Astrocyte (in vitro differentiated cells and primary cell): Measurements from ENCODE around the gene BUD13. TPM values are rescaled to one million over a fixed set of nuclear protein-coding genes. Genes with fewer than 3 reads are reported as not detected.
"Not testable (repeated sequence)": the region's sequence is repeated elsewhere in the genome, so short reads cannot be mapped to it uniquely, and the experiment has no call there.

Experiments
- DNase-seq: peaks from one replicate; pipeline ENCODE4 v3.0.0-alpha.2; 2010; ENCODE audit warnings: low read depth
- FAIRE-seq: peaks from 2 replicates; lab custom pipeline; 2011; peaks lifted over from hg19 to GRCh38; lab: Jason Lieb, UNC
- H2AFZ ChIP-seq: 2 replicates; pipeline ENCODE4 v1.6.0; 2012; ENCODE audit warnings: low read depth, low read length, inconsistent platforms
- H3K27ac ChIP-seq: 2 replicates; pipeline ENCODE4 v1.5.1; 2011; ENCODE audit warnings: low read depth, low read length, inconsistent platforms
- H3K27me3 ChIP-seq: 2 replicates; pipeline ENCODE4 v1.6.0; 2011; ENCODE audit warnings: low read length, inconsistent platforms; ENCODE audit not compliant: insufficient read depth
- H3K36me3 ChIP-seq: 2 replicates; pipeline ENCODE4 v1.5.1; 2011; ENCODE audit warnings: low read length, inconsistent platforms; ENCODE audit not compliant: insufficient read depth
- H3K4me1 ChIP-seq: 2 replicates; pipeline ENCODE4 v1.5.1; 2011; ENCODE audit warnings: low read length, inconsistent platforms; ENCODE audit not compliant: insufficient read depth
- H3K4me2 ChIP-seq: 2 replicates; pipeline ENCODE4 v1.6.0; 2012; ENCODE audit warnings: low read length, inconsistent platforms
- H3K4me3 ChIP-seq: 2 replicates; pipeline ENCODE4 v1.5.1; 2011; ENCODE audit warnings: low read depth, mild to moderate bottlenecking, low read length, inconsistent platforms; ENCODE audit not compliant: insufficient read depth
- H3K79me2 ChIP-seq: 2 replicates; pipeline ENCODE4 v1.6.0; 2012; ENCODE audit warnings: mild to moderate bottlenecking, low read length, inconsistent platforms; ENCODE audit not compliant: insufficient read depth
- H3K9ac ChIP-seq: 2 replicates; pipeline ENCODE4 v1.6.0; 2012; ENCODE audit warnings: mild to moderate bottlenecking, low read length, inconsistent platforms
- H3K9me3 ChIP-seq: 2 replicates; pipeline ENCODE4 v1.5.1; 2012; ENCODE audit warnings: low read depth, mild to moderate bottlenecking, low read length, inconsistent platforms; ENCODE audit not compliant: insufficient read depth
- H4K20me1 ChIP-seq: 2 replicates; pipeline ENCODE4 v1.6.0; 2012; ENCODE audit warnings: low read length, inconsistent platforms; ENCODE audit not compliant: insufficient read depth
- H3K27ac Mint-ChIP-seq: one replicate; pipeline ENCODE4 v1.8.0; 2021; ENCODE audit warnings: mild to moderate bottlenecking, mixed read lengths; ENCODE audit not compliant: unreplicated experiment
- H3K27me3 Mint-ChIP-seq: one replicate; pipeline ENCODE4 v1.8.0; 2021; ENCODE audit warnings: low read depth, mixed read lengths; ENCODE audit not compliant: unreplicated experiment
- H3K36me3 Mint-ChIP-seq: one replicate; pipeline ENCODE4 v1.8.0; 2021; ENCODE audit warnings: low read depth, mixed read lengths; ENCODE audit not compliant: unreplicated experiment
- H3K4me1 Mint-ChIP-seq: one replicate; pipeline ENCODE4 v1.8.0; 2021; ENCODE audit warnings: low read depth, mixed read lengths; ENCODE audit not compliant: unreplicated experiment
- H3K4me3 Mint-ChIP-seq: one replicate; pipeline ENCODE4 v1.8.0; 2021; ENCODE audit warnings: mild to moderate bottlenecking, moderate library complexity, mixed read lengths; ENCODE audit not compliant: unreplicated experiment
- H3K9me3 Mint-ChIP-seq: one replicate; pipeline ENCODE4 v1.8.0; 2021; ENCODE audit warnings: mild to moderate bottlenecking, mixed read lengths; ENCODE audit not compliant: unreplicated experiment
- EZH2 ChIP-seq: IDR thresholded peaks from 2 replicates; pipeline ENCODE4 v1.6.1; 2012; ENCODE audit warnings: mild to moderate bottlenecking, low read length, inconsistent platforms; ENCODE audit not compliant: insufficient read depth
- total RNA-seq: library from RNA; stranded (reverse); gene quantifications from 2 replicates; pipeline ENCODE4 v1.2.1, GENCODE V29; 2021
- TF ChIP-seq, protein P1 (sequence below): IDR thresholded peaks from 2 replicates; pipeline ENCODE4 v1.5.1; 2011; ENCODE audit warnings: low read depth, mild to moderate bottlenecking, inconsistent platforms, low read length, moderate library complexity; ENCODE audit not compliant: insufficient read depth

The BUD13 gene
- total RNA-seq, 1 donor from 2014 or later = 9.3 TPM

DNA sequence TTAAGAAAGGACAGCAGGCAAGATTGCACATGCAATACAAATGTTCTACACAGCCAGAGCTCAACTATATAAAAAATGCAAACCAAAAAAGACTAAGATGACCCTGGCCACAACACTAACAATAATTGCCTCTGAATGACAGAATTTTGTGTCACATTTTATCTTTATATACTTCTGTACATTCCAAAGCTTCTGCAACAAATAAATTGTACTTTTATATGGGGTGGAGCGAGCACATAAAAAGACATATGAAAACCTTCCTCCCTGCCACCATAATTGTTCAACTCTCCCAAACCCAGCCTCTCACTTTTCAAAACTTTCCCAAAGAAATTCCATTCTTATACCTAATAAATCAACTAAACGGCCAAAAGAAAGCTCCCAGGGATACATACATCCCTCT lies 10.7 kb downstream of the BUD13 start:
- H3K4me1 ChIP-seq = no peaks in the 10 kb centered on the region
- no peak overlapping the region for H3K9ac ChIP-seq
- TF ChIP-seq, protein P1, sequence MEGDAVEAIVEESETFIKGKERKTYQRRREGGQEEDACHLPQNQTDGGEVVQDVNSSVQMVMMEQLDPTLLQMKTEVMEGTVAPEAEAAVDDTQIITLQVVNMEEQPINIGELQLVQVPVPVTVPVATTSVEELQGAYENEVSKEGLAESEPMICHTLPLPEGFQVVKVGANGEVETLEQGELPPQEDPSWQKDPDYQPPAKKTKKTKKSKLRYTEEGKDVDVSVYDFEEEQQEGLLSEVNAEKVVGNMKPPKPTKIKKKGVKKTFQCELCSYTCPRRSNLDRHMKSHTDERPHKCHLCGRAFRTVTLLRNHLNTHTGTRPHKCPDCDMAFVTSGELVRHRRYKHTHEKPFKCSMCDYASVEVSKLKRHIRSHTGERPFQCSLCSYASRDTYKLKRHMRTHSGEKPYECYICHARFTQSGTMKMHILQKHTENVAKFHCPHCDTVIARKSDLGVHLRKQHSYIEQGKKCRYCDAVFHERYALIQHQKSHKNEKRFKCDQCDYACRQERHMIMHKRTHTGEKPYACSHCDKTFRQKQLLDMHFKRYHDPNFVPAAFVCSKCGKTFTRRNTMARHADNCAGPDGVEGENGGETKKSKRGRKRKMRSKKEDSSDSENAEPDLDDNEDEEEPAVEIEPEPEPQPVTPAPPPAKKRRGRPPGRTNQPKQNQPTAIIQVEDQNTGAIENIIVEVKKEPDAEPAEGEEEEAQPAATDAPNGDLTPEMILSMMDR = no peak
- TF ChIP-seq EZH2 = no peak
- Mint-ChIP-seq H3K36me3 (peaks cover 17% of the 10 kb centered on the region), H3K27ac (no peak overlapping the region), H3K9me3 (no peaks in the 10 kb centered on the region), H3K4me1 (no peaks in the 10 kb centered on the region), H3K4me3 (no peak overlapping the region), H3K27me3 (no peaks in the 10 kb centered on the region)
- H3K36me3 ChIP-seq = peaks cover 60% of the 10 kb centered on the region
- no peak overlapping the region for H3K27ac ChIP-seq
- no peak for FAIRE-seq
- H3K4me2 ChIP-seq = no peak overlapping the region
- no peak for DNase-seq
- no peaks in the 10 kb centered on the region for H3K9me3 ChIP-seq
- H2AFZ ChIP-seq = no peak overlapping the region
- peaks cover 5% of the 10 kb centered on the region for H3K79me2 ChIP-seq
- no peak overlapping the region for H3K4me3 ChIP-seq
- H4K20me1 ChIP-seq = no peaks in the 10 kb centered on the region
- H3K27me3 ChIP-seq = no peaks in the 10 kb centered on the region

DNA sequence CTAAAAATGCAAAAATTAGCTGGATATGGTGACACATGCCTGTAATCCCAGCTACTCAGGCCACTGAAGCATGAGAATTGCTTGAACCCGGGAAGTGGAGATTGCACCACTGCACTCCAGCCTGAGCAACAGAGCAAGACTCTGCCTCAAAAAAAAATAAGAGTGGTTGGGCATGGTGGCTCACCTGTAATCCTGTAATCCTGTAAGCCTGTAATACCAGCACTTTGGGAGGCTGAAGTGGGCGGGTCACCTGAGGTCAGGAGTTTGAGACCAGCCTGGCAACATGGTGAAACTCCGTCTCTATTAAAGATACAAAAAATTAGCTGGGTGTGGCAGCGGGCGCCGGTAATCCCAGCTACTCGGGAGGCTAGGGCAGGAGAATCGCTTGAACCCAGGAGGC lies 16.7 kb downstream of the BUD13 start:
- H2AFZ ChIP-seq, H3K4me3 ChIP-seq, H3K79me2 ChIP-seq, H3K4me1 ChIP-seq, H3K9ac ChIP-seq, H4K20me1 ChIP-seq, H3K27ac Mint-ChIP-seq, H3K4me3 Mint-ChIP-seq, H3K9me3 ChIP-seq, H3K9me3 Mint-ChIP-seq, FAIRE-seq, H3K4me1 Mint-ChIP-seq, DNase-seq, H3K27me3 Mint-ChIP-seq, H3K27ac ChIP-seq, H3K27me3 ChIP-seq, H3K4me2 ChIP-seq: not testable (repeated sequence)
- peaks cover 11% of the 10 kb centered on the region for H3K36me3 Mint-ChIP-seq
- peaks cover 57% of the 10 kb centered on the region for H3K36me3 ChIP-seq

DNA sequence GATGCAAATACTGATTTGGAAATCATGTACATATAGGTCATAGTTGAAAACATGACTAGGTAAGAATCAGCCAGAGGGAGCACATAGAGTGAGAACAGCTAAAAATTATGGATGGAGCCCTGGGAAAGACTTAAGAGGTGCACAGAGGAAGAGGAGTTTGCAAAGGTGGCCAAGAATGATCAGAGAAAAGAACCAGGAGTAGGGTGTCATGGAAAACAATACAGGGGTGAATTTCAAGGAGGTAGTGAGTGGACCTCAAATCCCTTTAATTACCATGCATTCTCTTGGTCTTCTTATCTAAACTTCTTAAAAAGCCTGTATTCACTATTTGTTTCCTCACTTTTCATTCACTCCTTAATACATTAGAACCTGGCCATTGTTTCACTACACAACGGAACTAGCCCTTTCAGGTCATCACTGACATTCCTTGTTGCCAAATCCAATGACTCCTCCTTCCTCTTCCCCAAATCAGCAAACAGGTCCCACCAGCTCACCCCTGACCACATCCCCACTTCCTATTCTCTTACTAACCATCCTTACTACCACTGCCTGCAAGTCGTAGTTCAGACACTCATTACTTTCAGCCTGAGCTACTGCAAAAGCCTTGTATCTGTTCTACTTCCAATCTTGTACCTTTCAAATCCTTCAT lies 22.6 kb downstream of the BUD13 start:
- Histone ChIP-seq H4K20me1 (peaks cover 6% of the 10 kb centered on the region), H3K79me2 (no peaks in the 10 kb centered on the region), H3K27me3 (no peaks in the 10 kb centered on the region), H3K9me3 (no peaks in the 10 kb centered on the region), H3K4me3 (no peak overlapping the region), H3K4me1 (no peaks in the 10 kb centered on the region), H3K36me3 (peaks cover 23% of the 10 kb centered on the region), H3K9ac (no peak overlapping the region), H3K27ac (no peak overlapping the region), H3K4me2 (no peak overlapping the region), H2AFZ (no peak overlapping the region)
- DNase-seq = no peak
- no peak overlapping the region for H3K27ac Mint-ChIP-seq
- H3K4me3 Mint-ChIP-seq = no peak overlapping the region
- H3K9me3 Mint-ChIP-seq = no peaks in the 10 kb centered on the region
- no peak for FAIRE-seq
- TF ChIP-seq EZH2 = no peak
- TF ChIP-seq, protein P1 = no peak
- H3K36me3 Mint-ChIP-seq = peaks cover 2% of the 10 kb centered on the region
- H3K4me1 Mint-ChIP-seq = no peaks in the 10 kb centered on the region
- no peaks in the 10 kb centered on the region for H3K27me3 Mint-ChIP-seq
